Panc1 (cell line): ENCODE measurements around the gene CD48. TPM values are rescaled to one million over a fixed set of nuclear protein-coding genes. Genes with fewer than 3 reads are reported as not detected.

Source experiments
- ATAC-seq: fragments of 200-7000 bp; cut with Tn5 transposase; 2 replicates; pipeline ENCODE4 v1.9.1; 2020; ENCODE audit warnings: mild to moderate bottlenecking, moderate library complexity
- BruUV-seq: library from RNA; stranded (reverse); fragments of 400-500 nt; replicated peaks from 2 replicates; lab custom pipeline; 2021; lab: Mats Ljungman, UMichigan
- CTCF ChIA-PET: fragments of 300-600 bp; sonication (Branson Sonifier 250); formaldehyde crosslinking; loops from one replicate; lab custom pipeline; 2022; ENCODE audit warnings: antibody characterized with exemption; lab: Charles Lee
- POLR2A ChIA-PET: fragments of 300-600 bp; sonication (Branson Sonifier 250); formaldehyde crosslinking; loops from one replicate; lab custom pipeline; 2022; ENCODE audit warnings: antibody characterized with exemption; lab: Charles Lee
- DNase-seq: peaks from one replicate; pipeline ENCODE4 v3.0.0-alpha.2; 2010; ENCODE audit warnings: low read depth, low spot score
- H3K27ac ChIP-seq: 2 replicates; pipeline ENCODE4 v1.5.1; 2011; ENCODE audit warnings: mild to moderate bottlenecking, low read length, inconsistent platforms
- H3K27me3 ChIP-seq: fragments of 200-500 bp; sonication (Bioruptor generic); 2 replicates; pipeline ENCODE4 v1.6.0; 2014; ENCODE audit warnings: low read length, inconsistent platforms; ENCODE audit not compliant: control insufficient read depth, insufficient read depth
- H3K36me3 ChIP-seq: fragments of 200-500 bp; sonication (Bioruptor generic); 2 replicates; pipeline ENCODE4 v1.5.1; 2014; ENCODE audit warnings: inconsistent platforms, mild to moderate bottlenecking, low read length, moderate library complexity; ENCODE audit not compliant: control insufficient read depth, insufficient read depth
- H3K4me1 ChIP-seq: 2 replicates; pipeline ENCODE4 v1.5.1; 2011; ENCODE audit warnings: inconsistent platforms, mild to moderate bottlenecking, low read length, moderate library complexity; ENCODE audit not compliant: control insufficient read depth, insufficient read depth
- H3K4me3 ChIP-seq, 2 experiments: 2 replicates each; pipeline ENCODE4 v1.5.1; 2011 to 2012; ENCODE audit warnings: low read depth in 2 of 2, low read length in 2 of 2, mild to moderate bottlenecking in 2 of 2, inconsistent platforms in 1 of 2, moderate library complexity in 1 of 2
- H3K9me3 ChIP-seq: fragments of 200-500 bp; sonication (Bioruptor generic); 2 replicates; pipeline ENCODE4 v1.5.1; 2014; ENCODE audit warnings: low read depth, mild to moderate bottlenecking, inconsistent platforms, low read length, moderate library complexity; ENCODE audit not compliant: control insufficient read depth, insufficient read depth
- POLR2AphosphoS5 ChIP-seq: IDR thresholded peaks from 2 replicates; pipeline ENCODE4 v1.6.1; 2012; ENCODE audit warnings: mild to moderate bottlenecking, low read depth, low read length, moderate library complexity
- SIN3A ChIP-seq: IDR thresholded peaks from 2 replicates; pipeline ENCODE4 v1.6.1; 2012; ENCODE audit warnings: low read depth, mild to moderate bottlenecking, low read length, moderate library complexity, borderline replicate concordance; ENCODE audit not compliant: insufficient read depth
- TCF7L2 ChIP-seq: IDR thresholded peaks from 2 replicates; pipeline ENCODE4 v1.6.1; 2011; ENCODE audit warnings: mild to moderate bottlenecking, low read depth, low read length, inconsistent platforms
- in situ Hi-C: cut with HindIII; loops from 2 replicates; pipeline ENCODE4 v1.10.0; 2016; ENCODE audit warnings: low sequenced_read_pairs, low pct_unique_long_range_greater_than_20kb
- intact Hi-C: fragments of 100-400 bp; cut with micrococcal nuclease; formaldehyde crosslinking; loops from one replicate; pipeline ENCODE4 v1.10.0; 2022; ENCODE audit not compliant: unreplicated experiment
- total RNA-seq: library from RNA; stranded (reverse); gene quantifications from one replicate; pipeline ENCODE4 v1.2.1, GENCODE V29; 2021; ENCODE audit not compliant: unreplicated experiment
- TF ChIP-seq, protein P1 (sequence below), 2 experiments: IDR thresholded peaks; 2 replicates each; pipeline ENCODE4 v1.6.1; 2011 to 2012; ENCODE audit warnings: low read depth in 2 of 2, control low read depth in 1 of 2, low read length in 1 of 2, mild to moderate bottlenecking in 1 of 2, moderate library complexity in 1 of 2; ENCODE audit not compliant: insufficient read depth in 1 of 2
- TF ChIP-seq, protein P2 (sequence below): fragments of 450-650 bp; IDR thresholded peaks from 2 replicates; pipeline ENCODE4 v1.5.1; 2017; ENCODE audit warnings: mild to moderate bottlenecking

Gene CD48
- total RNA-seq, 1 experiment from 2014 or later: 0.67 TPM

DNA sequence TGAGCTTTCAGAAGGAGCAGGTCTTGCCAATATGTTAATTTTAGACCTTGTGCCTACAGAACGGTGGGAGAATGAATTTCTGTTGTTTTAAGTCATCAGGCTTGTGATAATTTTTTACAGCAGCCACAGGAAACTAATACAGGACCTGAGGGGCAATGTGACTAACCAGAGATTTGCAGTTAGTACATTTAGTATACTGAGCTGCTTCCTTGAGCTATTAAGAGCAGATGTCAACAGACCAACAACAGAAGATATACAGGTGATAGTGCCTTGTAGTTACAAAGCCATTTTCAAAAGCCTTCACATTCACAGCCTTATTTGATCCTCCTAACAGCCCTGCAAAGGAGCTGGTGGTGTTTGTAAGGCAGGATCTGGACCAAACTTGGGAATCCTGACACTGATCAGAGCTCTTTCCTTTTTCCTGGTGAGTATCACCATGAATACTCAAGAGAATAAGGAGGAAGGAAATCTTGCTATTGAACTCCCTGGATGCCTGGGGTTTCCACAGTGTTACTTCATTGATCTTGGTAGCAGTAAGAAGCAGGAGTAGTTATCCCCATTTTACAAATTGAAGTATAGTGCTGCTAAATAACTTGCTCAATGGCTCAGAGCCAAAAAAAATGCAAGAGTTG lies 60.1 kb downstream of the CD48 start:
- ATAC-seq: no peak
- BruUV-seq: no TSS peak
- in situ Hi-C loops: no loop called here

DNA sequence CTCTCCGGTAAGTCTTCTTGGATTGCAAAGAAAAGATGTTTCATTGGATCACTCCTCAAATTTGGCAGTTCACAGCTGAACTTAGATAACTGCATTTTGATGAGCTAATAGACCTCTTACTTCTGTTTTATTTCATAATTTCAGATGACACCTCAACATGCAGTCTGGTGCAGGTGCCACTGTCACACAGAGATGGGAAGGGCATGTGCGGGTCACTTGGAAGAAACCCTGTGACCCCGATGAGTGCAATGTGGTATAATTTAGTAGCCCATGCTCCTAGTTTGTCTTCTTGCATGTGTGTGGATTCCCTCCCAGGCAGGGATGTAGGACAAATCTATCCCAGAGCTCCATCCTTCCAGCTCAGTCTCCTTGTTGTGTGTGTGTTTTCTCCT lies 64.3 kb downstream of the CD48 start:
- DNase-seq (no peak), ATAC-seq (no peak)
- intact Hi-C loops (no loop called here), in situ Hi-C loops (no loop called here)
- TF ChIP-seq, protein P1, sequence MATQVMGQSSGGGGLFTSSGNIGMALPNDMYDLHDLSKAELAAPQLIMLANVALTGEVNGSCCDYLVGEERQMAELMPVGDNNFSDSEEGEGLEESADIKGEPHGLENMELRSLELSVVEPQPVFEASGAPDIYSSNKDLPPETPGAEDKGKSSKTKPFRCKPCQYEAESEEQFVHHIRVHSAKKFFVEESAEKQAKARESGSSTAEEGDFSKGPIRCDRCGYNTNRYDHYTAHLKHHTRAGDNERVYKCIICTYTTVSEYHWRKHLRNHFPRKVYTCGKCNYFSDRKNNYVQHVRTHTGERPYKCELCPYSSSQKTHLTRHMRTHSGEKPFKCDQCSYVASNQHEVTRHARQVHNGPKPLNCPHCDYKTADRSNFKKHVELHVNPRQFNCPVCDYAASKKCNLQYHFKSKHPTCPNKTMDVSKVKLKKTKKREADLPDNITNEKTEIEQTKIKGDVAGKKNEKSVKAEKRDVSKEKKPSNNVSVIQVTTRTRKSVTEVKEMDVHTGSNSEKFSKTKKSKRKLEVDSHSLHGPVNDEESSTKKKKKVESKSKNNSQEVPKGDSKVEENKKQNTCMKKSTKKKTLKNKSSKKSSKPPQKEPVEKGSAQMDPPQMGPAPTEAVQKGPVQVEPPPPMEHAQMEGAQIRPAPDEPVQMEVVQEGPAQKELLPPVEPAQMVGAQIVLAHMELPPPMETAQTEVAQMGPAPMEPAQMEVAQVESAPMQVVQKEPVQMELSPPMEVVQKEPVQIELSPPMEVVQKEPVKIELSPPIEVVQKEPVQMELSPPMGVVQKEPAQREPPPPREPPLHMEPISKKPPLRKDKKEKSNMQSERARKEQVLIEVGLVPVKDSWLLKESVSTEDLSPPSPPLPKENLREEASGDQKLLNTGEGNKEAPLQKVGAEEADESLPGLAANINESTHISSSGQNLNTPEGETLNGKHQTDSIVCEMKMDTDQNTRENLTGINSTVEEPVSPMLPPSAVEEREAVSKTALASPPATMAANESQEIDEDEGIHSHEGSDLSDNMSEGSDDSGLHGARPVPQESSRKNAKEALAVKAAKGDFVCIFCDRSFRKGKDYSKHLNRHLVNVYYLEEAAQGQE (IDR thresholded peaks at IDR 0.05; ENCODE audit: insufficient read depth in 1 of 2, low read depth in 2 of 2, low read length in 1 of 2): no peak
- TF ChIP-seq TCF7L2: no peak
- no peak for TF ChIP-seq SIN3A
- no peak for TF ChIP-seq POLR2AphosphoS5
- TF ChIP-seq, protein P2, sequence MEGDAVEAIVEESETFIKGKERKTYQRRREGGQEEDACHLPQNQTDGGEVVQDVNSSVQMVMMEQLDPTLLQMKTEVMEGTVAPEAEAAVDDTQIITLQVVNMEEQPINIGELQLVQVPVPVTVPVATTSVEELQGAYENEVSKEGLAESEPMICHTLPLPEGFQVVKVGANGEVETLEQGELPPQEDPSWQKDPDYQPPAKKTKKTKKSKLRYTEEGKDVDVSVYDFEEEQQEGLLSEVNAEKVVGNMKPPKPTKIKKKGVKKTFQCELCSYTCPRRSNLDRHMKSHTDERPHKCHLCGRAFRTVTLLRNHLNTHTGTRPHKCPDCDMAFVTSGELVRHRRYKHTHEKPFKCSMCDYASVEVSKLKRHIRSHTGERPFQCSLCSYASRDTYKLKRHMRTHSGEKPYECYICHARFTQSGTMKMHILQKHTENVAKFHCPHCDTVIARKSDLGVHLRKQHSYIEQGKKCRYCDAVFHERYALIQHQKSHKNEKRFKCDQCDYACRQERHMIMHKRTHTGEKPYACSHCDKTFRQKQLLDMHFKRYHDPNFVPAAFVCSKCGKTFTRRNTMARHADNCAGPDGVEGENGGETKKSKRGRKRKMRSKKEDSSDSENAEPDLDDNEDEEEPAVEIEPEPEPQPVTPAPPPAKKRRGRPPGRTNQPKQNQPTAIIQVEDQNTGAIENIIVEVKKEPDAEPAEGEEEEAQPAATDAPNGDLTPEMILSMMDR: no peak
- no peaks in the 10 kb centered on the region for H3K36me3 ChIP-seq
- ChIA-PET CTCF (no interaction called here), POLR2A (interaction anchor here (0.7 kb wide), 1 partner anchor 173 kb away, joined by 4 read pairs; no protein-coding TSS in a partner anchor)
- no peak overlapping the region for H3K4me3 ChIP-seq
- peaks cover 12% of the 10 kb centered on the region for H3K27me3 ChIP-seq
- H3K9me3 ChIP-seq: no peaks in the 10 kb centered on the region
- no TSS peak for BruUV-seq
- H3K4me1 ChIP-seq: no peaks in the 10 kb centered on the region
- no peak overlapping the region for H3K27ac ChIP-seq

More for the DNA sequence above, 60.1 kb downstream of the CD48 start:
- no peak for TF ChIP-seq SIN3A
- H3K4me3 ChIP-seq: no peak overlapping the region
- no peaks in the 10 kb centered on the region for H3K36me3 ChIP-seq
- H3K27me3 ChIP-seq: peaks cover 6% of the 10 kb centered on the region
- no peak overlapping the region for H3K27ac ChIP-seq
- CTCF ChIA-PET: no interaction called here
- H3K4me1 ChIP-seq: no peaks in the 10 kb centered on the region
- no peak for DNase-seq
- intact Hi-C loops: no loop called here
- POLR2A ChIA-PET: no interaction called here
- no peaks in the 10 kb centered on the region for H3K9me3 ChIP-seq

DNA sequence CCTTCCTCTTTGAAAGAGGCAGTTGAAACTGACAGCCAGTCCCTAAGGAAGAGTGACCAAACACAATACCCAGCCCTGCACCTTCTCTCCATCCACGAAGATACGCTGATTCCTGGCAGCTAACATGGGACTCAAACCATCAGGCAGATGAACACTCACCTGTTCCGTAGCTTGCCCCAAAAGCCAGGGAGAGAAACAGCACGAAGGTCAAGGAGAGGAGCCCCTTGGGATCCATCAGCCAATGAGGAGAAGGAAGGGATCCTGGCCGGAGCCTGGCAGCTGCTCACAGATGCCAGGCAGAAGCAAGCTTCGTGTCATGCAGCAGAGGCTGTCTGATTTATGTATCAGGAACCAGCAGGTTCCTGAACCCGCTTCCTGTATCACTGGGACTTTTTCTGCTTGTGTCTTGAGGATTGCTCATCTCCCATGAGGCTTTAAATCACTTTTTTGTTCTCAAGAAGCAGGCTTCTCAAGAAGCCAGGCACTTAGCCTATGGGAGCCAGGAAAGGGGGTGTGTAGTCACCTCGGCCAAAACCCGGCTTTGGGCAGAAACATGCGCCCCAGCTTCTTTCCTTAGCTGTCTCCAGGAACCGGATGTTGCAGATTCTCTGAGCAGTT lies 64.8 kb downstream of the CD48 start, which contains the start of gene SLAMF1:
TSS of gene SLAMF1 (minus strand) at position 334 of the 618 bp plus-strand sequence. CDS start at position 235, 99 bp downstream.
- no peaks in the 10 kb centered on the region for H3K36me3 ChIP-seq
- TF ChIP-seq, protein P2: no peak
- no peak for TF ChIP-seq TCF7L2
- TF ChIP-seq, protein P1 (IDR thresholded peaks at IDR 0.05; ENCODE audit: insufficient read depth in 1 of 2, low read depth in 2 of 2, low read length in 1 of 2): no peak
- TF ChIP-seq POLR2AphosphoS5: no peak
- no peak for TF ChIP-seq SIN3A
- no peaks in the 10 kb centered on the region for H3K9me3 ChIP-seq
- H3K4me1 ChIP-seq: no peaks in the 10 kb centered on the region
- peaks cover 13% of the 10 kb centered on the region for H3K27me3 ChIP-seq
- in situ Hi-C loops (no loop called here), intact Hi-C loops (no loop called here)
- no TSS peak for BruUV-seq
- ChIA-PET CTCF (no interaction called here), POLR2A (interaction anchor here (0.7 kb wide), 1 partner anchor 173 kb away, joined by 4 read pairs; no protein-coding TSS in a partner anchor)
- H3K4me3 ChIP-seq: no peak within 1 kb of the TSS
- no peak for ATAC-seq
- H3K27ac ChIP-seq: no peak within 1 kb of the TSS
- no peak for DNase-seq
